ENCODE data around the gene SEC24C. TPM values are rescaled to one million over a fixed set of nuclear protein-coding genes. Genes with fewer than 3 reads are reported as not detected.

The SEC24C gene
- total RNA-seq, 1 donor = 54.0 TPM

DNA sequence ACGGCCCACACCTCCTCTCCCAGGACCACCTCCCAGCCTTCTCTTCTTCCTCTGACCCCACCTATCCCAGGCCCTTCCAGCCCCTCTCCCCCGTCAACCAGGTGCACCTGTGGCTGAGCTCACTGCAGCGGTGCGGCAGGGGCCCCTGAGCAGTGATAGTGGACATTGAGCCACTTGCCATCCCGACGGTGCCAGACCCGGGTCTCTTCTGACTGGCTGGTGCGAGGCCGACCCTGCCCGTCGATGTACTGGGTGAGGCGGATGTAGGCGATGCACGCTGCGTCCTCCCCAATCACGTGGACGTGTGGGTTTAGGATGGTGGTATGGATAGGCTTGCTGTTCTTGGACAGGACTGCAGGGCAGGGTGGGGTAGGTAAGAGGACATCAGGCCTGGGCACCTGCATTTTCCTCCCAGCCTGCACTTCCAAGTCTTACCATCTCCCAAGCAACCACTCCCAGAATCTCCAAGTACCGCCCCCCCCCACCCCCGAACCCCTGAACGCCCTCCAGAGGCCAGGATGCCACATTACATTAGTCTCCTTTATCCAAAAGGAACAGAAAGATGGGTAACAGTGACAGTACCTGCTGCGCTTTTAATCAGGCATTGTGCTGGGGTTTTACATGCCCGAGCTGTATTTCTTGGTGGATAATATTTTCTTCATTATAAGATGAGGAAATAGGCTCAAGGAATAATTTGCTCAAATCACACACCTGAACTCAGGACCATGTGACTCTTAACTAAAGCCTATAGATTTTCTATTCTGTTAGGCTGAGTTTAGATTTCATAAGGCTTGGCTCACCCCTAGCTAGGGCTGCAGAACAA is 70.9 kb downstream of the SEC24C start:
- H3K4me3 ChIP-seq (ENCODE audit: low read depth, low read length) = no peak overlapping the region
- TF ChIP-seq, protein P1, sequence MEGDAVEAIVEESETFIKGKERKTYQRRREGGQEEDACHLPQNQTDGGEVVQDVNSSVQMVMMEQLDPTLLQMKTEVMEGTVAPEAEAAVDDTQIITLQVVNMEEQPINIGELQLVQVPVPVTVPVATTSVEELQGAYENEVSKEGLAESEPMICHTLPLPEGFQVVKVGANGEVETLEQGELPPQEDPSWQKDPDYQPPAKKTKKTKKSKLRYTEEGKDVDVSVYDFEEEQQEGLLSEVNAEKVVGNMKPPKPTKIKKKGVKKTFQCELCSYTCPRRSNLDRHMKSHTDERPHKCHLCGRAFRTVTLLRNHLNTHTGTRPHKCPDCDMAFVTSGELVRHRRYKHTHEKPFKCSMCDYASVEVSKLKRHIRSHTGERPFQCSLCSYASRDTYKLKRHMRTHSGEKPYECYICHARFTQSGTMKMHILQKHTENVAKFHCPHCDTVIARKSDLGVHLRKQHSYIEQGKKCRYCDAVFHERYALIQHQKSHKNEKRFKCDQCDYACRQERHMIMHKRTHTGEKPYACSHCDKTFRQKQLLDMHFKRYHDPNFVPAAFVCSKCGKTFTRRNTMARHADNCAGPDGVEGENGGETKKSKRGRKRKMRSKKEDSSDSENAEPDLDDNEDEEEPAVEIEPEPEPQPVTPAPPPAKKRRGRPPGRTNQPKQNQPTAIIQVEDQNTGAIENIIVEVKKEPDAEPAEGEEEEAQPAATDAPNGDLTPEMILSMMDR (IDR thresholded peaks at IDR 0.05; ENCODE audit: insufficient read depth, low read depth, low read length) = peak; percentile 20
- no peak for DNase-seq (ENCODE audit: low read depth)

DNA sequence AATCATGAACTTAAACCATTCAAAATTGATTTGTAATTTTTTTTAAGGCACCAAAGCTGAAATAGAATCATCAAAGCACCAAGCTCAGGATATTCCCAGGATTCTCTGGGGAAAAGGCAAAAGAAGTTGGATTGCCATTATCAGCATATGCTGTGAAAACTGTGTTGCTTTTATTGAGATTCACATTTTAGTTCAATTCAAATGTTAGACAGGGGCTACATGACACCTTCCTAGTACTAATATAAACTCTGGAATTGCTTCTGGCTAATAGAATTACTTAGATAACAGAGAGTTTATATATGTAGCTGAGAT is 71.5 kb downstream of the SEC24C start:
- DNase-seq (ENCODE audit: low read depth) = no peak

DNA sequence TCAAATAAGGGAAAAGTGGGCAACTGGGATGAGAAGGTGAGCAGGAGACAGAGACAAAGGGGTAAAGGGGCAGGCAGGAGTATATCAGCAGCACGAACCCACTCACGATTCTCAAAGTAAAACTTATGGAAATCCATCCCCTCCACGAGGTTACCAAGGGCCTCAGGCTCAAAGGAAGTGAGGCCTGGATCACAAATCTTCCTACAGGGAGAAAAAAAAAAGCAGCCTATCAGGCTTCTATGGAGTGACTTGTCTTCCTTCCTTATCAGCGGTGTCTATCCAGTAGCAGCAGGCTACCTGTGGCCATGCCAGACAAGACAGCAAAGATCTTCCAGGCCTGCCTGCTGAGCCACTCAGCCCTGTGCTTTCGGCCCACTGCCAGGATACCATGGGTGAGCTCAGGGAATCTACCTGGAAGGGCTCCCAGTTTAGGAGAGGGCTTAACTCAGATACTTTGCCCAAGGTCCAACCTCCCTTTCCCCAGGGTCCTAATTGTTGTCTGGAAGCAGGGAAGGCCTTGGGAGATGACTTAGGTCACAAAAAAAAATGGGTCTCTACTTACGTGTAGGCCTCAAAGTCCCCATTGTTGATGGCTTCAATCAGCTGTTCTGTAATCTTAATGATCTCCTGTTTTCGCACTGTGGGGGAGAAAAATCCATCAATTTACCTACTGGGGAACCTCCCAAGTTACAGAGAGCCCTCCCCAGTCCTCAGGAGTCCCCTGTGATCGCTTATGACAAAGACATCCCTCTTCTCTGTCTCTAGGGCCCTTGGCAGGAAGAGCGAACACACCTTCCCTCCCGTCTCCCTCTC is 73.0 kb downstream of the SEC24C start:
- no peak for DNase-seq (ENCODE audit: low read depth)
- TF ChIP-seq, protein P1 (IDR thresholded peaks at IDR 0.05; ENCODE audit: insufficient read depth, low read depth, low read length) = no peak
- H3K4me3 ChIP-seq (ENCODE audit: low read depth, low read length) = no peak overlapping the region

More for the DNA sequence above, 71.5 kb downstream of the SEC24C start:
- H3K4me3 ChIP-seq (ENCODE audit: low read depth, low read length) = peak overlapping the region; percentile 5
- TF ChIP-seq, protein P1 (IDR thresholded peaks at IDR 0.05; ENCODE audit: insufficient read depth, low read depth, low read length) = no peak

DNA sequence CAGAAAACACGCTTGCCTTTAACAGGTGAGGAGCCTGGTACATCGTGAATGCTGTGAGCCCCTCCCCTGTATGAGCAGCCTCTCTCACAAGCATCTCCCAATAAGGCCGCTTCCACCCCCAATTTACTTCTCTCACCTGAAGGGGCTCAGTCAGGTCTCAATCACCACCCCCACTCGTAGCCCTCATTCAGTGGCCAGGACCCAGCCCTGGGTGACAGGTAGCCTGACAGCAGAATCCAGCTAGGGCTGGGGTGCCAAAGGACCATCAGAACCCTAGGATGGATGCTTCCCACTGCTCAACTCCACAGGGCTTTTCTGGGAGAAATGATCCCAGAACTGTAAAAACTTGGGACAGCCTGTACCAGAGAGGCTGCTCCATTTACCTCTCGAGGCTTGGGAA is 73.7 kb downstream of the SEC24C start:
- no peak for DNase-seq (ENCODE audit: low read depth)
- TF ChIP-seq, protein P1 (IDR thresholded peaks at IDR 0.05; ENCODE audit: insufficient read depth, low read depth, low read length) = no peak
- H3K4me3 ChIP-seq (ENCODE audit: low read depth, low read length) = no peak overlapping the region

DNA sequence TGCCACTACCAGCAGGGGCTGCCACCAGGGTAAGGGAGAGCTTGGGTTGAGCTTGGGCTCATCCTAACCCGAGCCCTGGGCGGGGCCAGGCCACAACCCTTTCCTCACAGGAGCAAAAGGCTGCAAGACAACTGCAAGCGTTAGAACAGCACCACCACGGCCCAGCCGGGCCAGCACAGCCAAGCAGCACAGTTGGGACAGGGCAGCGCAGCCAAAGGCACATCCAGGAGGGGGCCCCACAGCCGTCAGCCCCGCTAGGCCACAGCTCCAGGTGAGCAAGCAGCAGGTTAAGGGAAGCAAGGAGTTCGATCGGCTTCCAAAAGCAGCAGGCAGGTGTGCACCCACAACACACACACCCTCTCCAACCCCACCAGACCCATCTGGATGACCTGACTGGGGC is 74.2 kb downstream of the SEC24C start:
- no peak for DNase-seq (ENCODE audit: low read depth)
- H3K4me3 ChIP-seq (ENCODE audit: low read depth, low read length) = no peak overlapping the region
- TF ChIP-seq, protein P1 (IDR thresholded peaks at IDR 0.05; ENCODE audit: insufficient read depth, low read depth, low read length) = no peak

DNA sequence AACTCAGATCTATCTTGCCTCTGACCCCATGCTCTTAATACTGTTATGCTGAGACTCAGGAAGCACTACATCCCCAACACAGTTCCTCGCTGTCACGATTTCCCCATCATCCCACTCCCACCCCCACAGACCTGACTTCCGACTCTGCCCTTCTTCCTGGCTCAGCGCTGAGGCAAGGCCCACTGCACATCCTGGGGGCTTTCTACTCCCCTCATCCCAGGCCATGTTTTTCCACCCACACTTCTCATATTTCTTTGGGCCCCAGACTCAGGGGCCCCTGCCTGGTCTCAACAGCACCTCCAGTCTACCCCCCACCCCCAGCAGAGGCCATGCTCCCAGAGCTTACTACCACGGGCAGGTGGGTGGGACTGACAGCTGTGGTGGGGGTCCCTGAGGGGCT is 74.9 kb downstream of the SEC24C start:
- TF ChIP-seq, protein P1 (IDR thresholded peaks at IDR 0.05; ENCODE audit: insufficient read depth, low read depth, low read length) = no peak
- DNase-seq (ENCODE audit: low read depth) = no peak
- no peak overlapping the region for H3K4me3 ChIP-seq (ENCODE audit: low read depth, low read length)
